Activated CD8-positive, alpha-beta memory T cell treated with anti-CD3 and anti-CD28 coated beads, Interleukin-2, amount 50 U/mL, for 48 hours (primary cell): ENCODE results near the gene CWC27.

Experiments used
- DNase-seq: peaks from one replicate; pipeline ENCODE4 v3.0.0-alpha.2; 2020

The CWC27 gene, protein sequence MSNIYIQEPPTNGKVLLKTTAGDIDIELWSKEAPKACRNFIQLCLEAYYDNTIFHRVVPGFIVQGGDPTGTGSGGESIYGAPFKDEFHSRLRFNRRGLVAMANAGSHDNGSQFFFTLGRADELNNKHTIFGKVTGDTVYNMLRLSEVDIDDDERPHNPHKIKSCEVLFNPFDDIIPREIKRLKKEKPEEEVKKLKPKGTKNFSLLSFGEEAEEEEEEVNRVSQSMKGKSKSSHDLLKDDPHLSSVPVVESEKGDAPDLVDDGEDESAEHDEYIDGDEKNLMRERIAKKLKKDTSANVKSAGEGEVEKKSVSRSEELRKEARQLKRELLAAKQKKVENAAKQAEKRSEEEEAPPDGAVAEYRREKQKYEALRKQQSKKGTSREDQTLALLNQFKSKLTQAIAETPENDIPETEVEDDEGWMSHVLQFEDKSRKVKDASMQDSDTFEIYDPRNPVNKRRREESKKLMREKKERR

GRCh38 chr5:64768358-64769312 is at the start of gene CWC27, which contains the start of gene SREK1IP1:
Gene CWC27, plus strand, starts transcription at chr5:64768930. Its CDS starts 217 bp downstream, at chr5:64769147.
Gene SREK1IP1, minus strand, starts transcription at chr5:64768691. Its CDS starts 174 bp downstream, at chr5:64768517.
- DNase-seq = peak; percentile 88

GRCh38 chr5:64722588-64722987 is 46.1 kb upstream of the CWC27 start:
- no peak for DNase-seq

DNA sequence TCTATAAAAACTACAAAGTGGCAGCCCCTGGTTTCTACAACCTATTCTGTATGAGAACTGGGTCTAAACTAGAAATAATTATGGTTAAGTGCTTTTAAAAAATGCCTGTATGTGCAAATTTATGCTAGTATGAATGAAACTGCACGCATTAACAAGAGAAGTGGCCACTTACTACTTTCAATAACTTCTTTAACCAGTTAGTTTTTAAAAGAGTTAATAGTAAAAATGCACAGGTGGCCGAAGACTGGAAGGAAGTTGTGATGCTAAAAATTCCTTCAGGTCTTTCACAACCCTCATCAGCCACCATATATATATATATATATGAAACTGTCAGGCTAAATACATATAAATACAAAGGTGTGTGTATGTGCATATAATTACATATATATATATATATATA is 41.6 kb upstream of the CWC27 start:
- DNase-seq = no peak

DNA sequence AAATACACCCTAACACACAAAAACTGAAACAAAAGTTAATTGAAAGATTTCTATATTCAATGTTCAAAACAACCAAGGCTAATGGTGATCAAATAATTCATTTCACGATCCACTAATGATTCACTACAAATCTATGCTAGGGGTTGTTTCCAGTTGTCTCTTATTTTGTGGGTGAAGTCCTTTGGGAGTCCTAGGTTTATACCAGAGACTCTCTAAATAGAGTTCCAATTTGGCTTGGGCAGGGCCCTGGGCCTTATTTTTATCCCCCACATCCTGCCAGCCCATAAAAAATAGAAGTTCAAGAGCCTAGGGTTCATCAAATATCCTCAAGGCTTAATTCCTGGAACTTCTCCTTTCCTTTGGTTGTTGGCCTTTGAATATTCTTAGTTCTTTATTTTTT is 26.3 kb upstream of the CWC27 start:
- no peak for DNase-seq

DNA sequence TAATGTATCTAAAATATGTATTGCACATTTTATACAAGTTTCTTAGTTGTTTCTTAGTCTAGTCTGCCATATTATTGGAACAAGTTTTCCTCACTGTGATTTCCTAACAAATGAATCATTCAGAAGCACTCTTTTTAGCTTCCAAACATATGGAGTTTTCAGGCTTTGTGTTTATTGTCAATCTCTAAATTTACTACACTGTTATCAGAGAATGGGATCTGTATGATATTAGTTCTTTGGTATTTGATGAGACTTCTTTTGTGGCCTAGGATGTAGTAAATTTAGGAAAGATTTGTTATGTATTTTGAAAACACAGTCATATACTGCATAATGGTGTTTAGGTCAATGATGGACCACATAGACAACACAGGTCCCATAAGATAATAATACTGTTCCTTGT is 25.9 kb upstream of the CWC27 start:
- DNase-seq = no peak

DNA sequence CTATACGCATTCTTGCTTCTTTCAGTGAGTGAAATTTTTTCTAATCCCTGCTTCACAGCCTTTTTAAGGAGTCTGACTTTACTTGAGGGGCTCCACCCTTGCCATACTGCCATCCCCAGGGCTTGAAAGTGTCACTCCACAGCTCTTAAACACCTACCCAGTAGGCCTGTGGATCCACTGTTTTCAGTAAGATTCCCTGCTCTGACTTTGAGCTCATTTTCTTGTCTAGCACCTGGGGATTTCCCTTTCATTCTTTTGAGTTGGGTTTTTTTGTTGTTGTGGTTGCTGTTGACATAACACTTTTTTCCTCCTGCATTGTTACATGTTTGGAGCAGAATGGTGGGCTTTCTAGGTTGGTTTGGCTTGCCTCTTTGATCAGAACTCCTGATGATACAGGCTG is 23.8 kb upstream of the CWC27 start:
- DNase-seq = no peak

DNA sequence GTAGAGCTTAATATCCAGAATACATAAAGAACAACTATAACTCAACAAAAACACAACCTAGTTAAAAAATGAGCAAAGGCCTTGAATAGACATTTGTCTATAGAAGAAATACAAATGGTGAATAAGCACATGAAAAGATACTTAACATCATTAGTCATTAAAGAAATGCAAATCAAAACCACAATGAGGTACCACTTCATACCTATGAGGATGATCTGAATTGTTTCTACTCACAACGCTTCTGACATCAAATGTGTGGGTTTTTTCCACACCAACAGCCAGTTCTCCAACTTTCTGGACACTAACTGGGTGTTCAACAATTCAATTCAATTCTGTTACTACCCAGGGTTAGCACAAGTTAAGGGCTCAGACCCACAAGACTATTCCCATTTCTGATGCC is 22.3 kb upstream of the CWC27 start:
- no peak for DNase-seq

GRCh38 chr5:64749385-64749784 is 19.3 kb upstream of the CWC27 start:
- DNase-seq = no peak

- no peak for DNase-seq
Measured at GRCh38 chr5:64754066-64754465, 14.7 kb upstream of the CWC27 start.

- no peak for DNase-seq
Measured at GRCh38 chr5:64758901-64759300, 9.8 kb upstream of the CWC27 start.

GRCh38 chr5:64759960-64760660 is 8.6 kb upstream of the CWC27 start:
- DNase-seq = no peak

DNA sequence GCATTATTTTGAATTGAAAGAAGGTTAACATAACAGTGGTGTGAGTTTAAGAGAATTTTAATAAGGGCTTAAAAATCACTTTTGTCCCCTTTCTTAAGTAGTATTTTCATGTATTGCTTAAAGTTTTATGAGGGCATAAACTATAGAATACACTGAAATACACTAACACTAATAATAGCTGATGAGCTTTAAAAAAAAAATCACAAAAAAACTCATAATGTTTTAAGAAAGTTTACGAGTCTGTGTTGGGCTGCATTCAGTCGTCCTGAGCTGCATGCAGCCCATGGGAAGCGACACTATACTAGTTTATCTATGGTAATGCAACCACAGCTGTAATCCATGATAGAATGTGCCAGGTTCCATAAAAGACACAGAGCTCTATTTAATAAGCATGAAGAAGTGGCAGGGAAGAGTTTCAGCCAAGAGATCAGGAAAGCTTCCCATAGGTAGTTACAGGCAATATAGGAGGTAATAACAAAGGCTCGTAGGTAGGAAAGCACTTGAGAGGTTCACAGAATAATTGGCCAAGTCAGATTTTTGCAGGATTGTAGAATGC is 4.7 kb upstream of the CWC27 start:
- no peak for DNase-seq

- DNase-seq = no peak
Measured at GRCh38 chr5:64765804-64766504, 2.8 kb upstream of the CWC27 start.

- DNase-seq = no peak
Measured at GRCh38 chr5:64766941-64767340, 1.8 kb upstream of the CWC27 start.

GRCh38 chr5:64767959-64768357 is 772 bp upstream of the CWC27 start:
- peak; percentile 62 for DNase-seq

DNA sequence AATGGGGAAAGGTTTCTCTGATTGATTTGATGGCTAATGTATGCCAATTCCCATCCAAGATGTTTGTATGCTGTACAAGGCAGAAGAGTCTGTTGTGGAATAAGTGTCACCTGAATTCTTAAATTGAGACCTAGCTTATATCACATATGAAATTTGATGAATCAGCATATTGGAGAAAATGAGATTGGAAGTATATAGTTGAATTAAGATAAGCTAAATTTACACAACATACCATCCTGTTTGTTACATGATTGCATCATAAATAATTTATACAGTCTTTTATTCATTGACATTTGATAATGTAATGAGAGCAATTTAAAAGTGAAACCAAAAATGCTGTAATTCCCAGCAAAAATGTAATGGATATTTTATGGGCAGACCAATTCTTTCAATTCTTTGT is 1.1 kb downstream of the CWC27 start:
- no peak for DNase-seq

- no peak for DNase-seq
Measured at GRCh38 chr5:64771736-64772135, 3.0 kb downstream of the CWC27 start.

- DNase-seq = no peak
Measured at GRCh38 chr5:64773533-64773932, 4.8 kb downstream of the CWC27 start.

GRCh38 chr5:64775291-64775690 is 6.6 kb downstream of the CWC27 start:
- no peak for DNase-seq

- DNase-seq = peak; percentile 74
Measured at GRCh38 chr5:64784451-64785025, 15.8 kb downstream of the CWC27 start.

DNA sequence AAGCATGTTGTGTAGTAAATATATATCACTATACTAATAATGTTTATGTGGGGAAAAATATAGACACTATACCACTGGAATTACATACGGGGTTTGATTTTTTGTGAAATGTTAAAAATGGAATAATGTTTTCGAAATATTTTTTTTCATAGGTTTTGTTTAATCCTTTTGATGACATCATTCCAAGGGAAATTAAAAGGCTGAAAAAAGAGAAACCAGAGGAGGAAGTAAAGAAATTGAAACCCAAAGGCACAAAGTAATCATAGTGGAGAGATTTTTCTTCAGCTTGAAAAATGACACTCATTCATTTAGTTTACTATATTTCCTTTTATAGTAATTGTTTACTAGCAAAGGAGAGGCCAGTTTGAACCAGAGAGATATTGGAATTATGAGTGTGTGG is 17.6 kb downstream of the CWC27 start:
- no peak for DNase-seq

- no peak for DNase-seq
Measured at GRCh38 chr5:64788156-64788555, 19.4 kb downstream of the CWC27 start.
